Measurements from ENCODE around the gene C17orf78.

The C17orf78 gene

DNA sequence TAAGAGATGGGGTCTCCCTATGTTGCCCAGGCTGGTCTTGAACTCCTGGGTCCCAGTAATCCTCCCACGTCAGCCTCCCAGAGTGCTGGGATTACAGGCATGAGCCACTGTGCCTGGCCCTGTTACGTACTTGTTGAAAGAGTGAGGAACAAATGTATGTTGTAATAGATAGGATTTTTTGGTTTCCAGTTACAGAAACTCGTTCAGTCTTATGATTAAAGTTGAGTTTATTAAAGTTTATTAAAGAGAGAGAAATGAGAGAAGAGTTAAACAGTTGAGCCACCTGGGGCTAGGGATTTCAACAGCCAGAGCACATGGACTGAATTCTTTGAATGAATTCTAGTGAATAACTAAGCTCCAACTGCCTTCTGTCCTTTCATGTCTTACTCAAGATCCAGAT is 34.6 kb downstream of the C17orf78 start:
- H3K4me1 ChIP-seq (ENCODE audit: control insufficient read depth, low read depth, low read length), result no peaks in the 10 kb centered on the region
- peaks cover 30% of the 10 kb centered on the region for H3K36me3 ChIP-seq (ENCODE audit: control insufficient read depth, low read depth, low read length)
- no peak overlapping the region for H3K9ac ChIP-seq (ENCODE audit: low read length)
- no peaks in the 10 kb centered on the region for H3K27me3 ChIP-seq (ENCODE audit: control insufficient read depth, insufficient read depth, low read length)
- no peak overlapping the region for H3K27ac ChIP-seq (ENCODE audit: low read length)
- no peak overlapping the region for H3K4me3 ChIP-seq (ENCODE audit: low read length)
- H3K9me3 ChIP-seq (ENCODE audit: control insufficient read depth, low read depth, low read length), result no peaks in the 10 kb centered on the region

DNA sequence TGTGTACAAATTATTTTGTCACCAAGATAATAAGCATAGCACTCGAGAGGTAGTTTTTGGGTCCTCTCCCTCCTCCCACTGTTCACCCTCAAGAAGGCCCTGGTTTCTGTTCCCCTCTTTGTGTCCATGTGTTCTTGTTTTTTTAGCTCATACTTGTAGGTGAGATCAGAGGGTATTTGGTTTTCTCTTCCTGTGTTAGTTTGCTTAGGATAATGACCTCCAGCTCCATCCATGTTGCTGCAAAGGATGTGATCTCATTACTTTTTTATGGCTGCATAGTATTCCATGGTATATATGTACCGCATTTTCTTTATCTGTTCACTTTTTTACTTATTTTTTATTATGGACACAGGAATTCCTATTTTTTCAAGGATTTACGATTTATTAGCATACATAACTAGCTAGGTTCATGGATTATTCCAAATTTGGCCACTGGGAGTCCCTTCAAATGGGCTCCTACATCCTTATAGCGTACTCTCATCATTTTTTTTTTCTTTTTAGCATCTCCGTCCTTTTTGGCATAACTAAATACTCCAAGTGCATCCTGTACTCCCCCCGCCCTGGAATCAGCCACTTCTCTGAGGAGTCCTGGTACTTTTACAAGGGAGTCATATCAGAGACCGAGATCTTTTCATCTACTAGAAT is 38.2 kb downstream of the C17orf78 start:
- H3K36me3 ChIP-seq (ENCODE audit: control insufficient read depth, low read depth, low read length), result peaks cover 30% of the 10 kb centered on the region
- no peak overlapping the region for H3K4me3 ChIP-seq (ENCODE audit: low read length)
- no peaks in the 10 kb centered on the region for H3K4me1 ChIP-seq (ENCODE audit: control insufficient read depth, low read depth, low read length)
- H3K9ac ChIP-seq (ENCODE audit: low read length), result no peak overlapping the region
- no peaks in the 10 kb centered on the region for H3K27me3 ChIP-seq (ENCODE audit: control insufficient read depth, insufficient read depth, low read length)
- no peaks in the 10 kb centered on the region for H3K9me3 ChIP-seq (ENCODE audit: control insufficient read depth, low read depth, low read length)
- no peak overlapping the region for H3K27ac ChIP-seq (ENCODE audit: low read length)

DNA sequence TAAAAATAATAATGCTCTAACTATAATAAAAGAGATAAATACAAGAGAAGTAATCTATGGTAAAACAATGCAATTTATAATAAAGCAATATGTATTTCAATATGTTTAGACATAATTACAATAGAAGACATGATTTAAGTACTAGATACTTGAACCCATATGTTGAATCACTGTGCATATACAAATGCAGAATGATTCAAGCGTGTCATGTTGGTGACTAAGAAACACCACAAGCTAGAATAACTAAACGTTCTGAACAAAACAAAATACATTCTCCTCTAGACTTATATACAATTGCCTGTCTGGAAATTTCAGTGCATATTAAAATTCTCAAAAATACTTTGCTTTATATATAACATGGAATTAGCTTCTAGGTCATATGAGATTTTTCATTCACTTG is 42.1 kb downstream of the C17orf78 start:
- Histone ChIP-seq H3K4me3 (ENCODE audit: low read length) (no peak overlapping the region), H3K27me3 (ENCODE audit: control insufficient read depth, insufficient read depth, low read length) (no peaks in the 10 kb centered on the region), H3K9ac (ENCODE audit: low read length) (no peak overlapping the region), H3K27ac (ENCODE audit: low read length) (no peak overlapping the region), H3K9me3 (ENCODE audit: control insufficient read depth, low read depth, low read length) (no peaks in the 10 kb centered on the region), H3K4me1 (ENCODE audit: control insufficient read depth, low read depth, low read length) (no peaks in the 10 kb centered on the region), H3K36me3 (ENCODE audit: control insufficient read depth, low read depth, low read length) (peaks cover 23% of the 10 kb centered on the region)

DNA sequence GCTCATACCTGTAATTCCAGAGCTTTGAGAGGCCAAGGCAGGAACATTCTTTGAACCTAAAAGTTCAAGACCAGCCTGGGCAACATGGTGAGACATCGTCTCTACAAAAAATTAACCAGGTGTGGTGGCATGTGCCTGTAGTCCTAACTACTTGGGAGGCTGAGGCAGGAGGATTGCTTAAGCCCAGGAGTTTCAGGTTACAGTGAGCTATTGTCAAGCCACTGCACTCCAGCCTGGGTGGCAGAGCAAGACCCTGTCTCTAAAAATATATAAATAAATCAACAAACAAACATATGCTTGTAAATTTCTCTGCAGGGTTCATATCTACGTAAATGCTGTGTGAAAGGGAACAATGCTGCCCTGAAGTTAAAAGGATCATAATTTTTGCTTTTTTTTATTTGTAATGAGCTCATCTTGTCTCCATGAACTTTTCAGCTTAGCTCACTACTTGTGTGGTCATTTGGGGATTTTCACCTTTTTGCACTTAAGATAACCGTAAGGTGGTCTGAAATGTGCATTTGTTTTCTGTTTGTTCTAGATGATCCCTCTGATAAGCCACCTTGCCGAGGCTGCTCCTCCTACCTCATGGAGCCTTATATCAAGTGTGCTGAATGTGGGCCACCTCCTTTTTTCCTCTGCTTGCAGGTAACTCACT is 47.3 kb downstream of the C17orf78 start:
- Histone ChIP-seq H3K4me1 (ENCODE audit: control insufficient read depth, low read depth, low read length) (no peaks in the 10 kb centered on the region), H3K27me3 (ENCODE audit: control insufficient read depth, insufficient read depth, low read length) (no peaks in the 10 kb centered on the region), H3K9me3 (ENCODE audit: control insufficient read depth, low read depth, low read length) (no peaks in the 10 kb centered on the region), H3K4me3 (ENCODE audit: low read length) (no peak overlapping the region), H3K9ac (ENCODE audit: low read length) (no peak overlapping the region), H3K27ac (ENCODE audit: low read length) (no peak overlapping the region), H3K36me3 (ENCODE audit: control insufficient read depth, low read depth, low read length) (peaks cover 28% of the 10 kb centered on the region)

DNA sequence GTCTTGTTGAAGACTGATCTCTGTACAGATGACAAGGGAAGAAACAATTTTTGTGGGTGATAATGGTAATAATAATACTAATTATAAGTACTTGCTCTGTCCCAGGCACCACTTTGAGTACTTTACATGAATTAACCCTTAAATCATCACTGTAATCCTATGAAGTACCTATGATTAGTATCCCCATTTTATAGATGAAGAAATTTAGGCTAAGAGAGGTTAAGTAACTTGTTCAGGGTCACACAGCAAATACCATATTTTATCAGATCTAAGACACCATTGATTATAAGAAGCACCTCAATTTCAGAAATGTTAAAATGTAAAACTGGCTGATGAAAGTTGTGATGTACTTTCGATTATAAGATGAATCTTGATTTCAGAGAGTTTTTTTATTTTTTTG is 49.5 kb downstream of the C17orf78 start:
- H3K4me1 ChIP-seq (ENCODE audit: control insufficient read depth, low read depth, low read length), result no peaks in the 10 kb centered on the region
- no peak overlapping the region for H3K9ac ChIP-seq (ENCODE audit: low read length)
- H3K27me3 ChIP-seq (ENCODE audit: control insufficient read depth, insufficient read depth, low read length), result no peaks in the 10 kb centered on the region
- H3K4me3 ChIP-seq (ENCODE audit: low read length), result no peak overlapping the region
- H3K27ac ChIP-seq (ENCODE audit: low read length), result no peak overlapping the region
- H3K36me3 ChIP-seq (ENCODE audit: control insufficient read depth, low read depth, low read length), result peaks cover 32% of the 10 kb centered on the region
- no peaks in the 10 kb centered on the region for H3K9me3 ChIP-seq (ENCODE audit: control insufficient read depth, low read depth, low read length)

DNA sequence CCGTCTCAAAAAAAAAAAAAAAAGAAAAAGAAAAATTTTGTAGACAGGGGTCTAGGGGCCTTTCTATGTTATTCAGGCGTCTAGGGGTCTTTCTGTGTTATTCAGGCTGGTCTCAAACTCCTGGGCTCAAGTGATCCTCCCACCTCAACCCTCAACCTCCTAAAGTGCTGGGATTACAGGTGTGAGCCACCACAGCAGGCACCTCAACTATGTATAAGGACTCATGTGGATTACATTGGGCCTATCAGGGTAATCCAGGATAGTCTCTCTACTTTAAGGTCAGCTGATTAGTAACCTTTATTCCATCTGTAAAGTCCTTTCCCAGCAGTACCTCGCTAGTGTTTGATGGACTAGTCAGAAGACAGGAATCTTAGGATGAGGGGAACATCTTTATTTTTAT is 53.3 kb downstream of the C17orf78 start:
- Histone ChIP-seq H3K27me3 (ENCODE audit: control insufficient read depth, insufficient read depth, low read length) (no peaks in the 10 kb centered on the region), H3K4me3 (ENCODE audit: low read length) (no peak overlapping the region), H3K36me3 (ENCODE audit: control insufficient read depth, low read depth, low read length) (peaks cover 31% of the 10 kb centered on the region), H3K4me1 (ENCODE audit: control insufficient read depth, low read depth, low read length) (no peaks in the 10 kb centered on the region), H3K9me3 (ENCODE audit: control insufficient read depth, low read depth, low read length) (no peaks in the 10 kb centered on the region), H3K27ac (ENCODE audit: low read length) (no peak overlapping the region), H3K9ac (ENCODE audit: low read length) (no peak overlapping the region)

DNA sequence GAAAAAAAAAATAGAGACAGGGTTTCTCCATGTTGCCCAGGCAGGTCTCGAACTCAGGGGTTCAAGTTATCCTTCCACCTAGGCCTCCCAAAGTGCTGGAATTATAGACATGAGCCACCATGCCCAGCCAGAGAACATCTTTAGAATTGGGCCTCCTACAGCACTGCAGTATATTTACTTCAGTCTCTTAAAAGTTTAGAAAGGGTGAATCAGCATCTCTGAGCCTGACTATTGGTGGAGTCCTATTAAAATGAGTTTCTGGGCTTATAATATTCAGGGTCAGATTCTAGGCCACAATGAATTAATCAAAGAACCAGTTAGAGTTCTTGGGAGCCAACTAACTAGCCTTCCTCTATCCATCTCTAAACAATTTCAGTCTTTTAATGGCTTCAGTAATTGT is 53.7 kb downstream of the C17orf78 start:
- Histone ChIP-seq H3K4me3 (ENCODE audit: low read length) (no peak overlapping the region), H3K27me3 (ENCODE audit: control insufficient read depth, insufficient read depth, low read length) (no peaks in the 10 kb centered on the region), H3K4me1 (ENCODE audit: control insufficient read depth, low read depth, low read length) (no peaks in the 10 kb centered on the region), H3K36me3 (ENCODE audit: control insufficient read depth, low read depth, low read length) (peaks cover 31% of the 10 kb centered on the region), H3K27ac (ENCODE audit: low read length) (no peak overlapping the region), H3K9me3 (ENCODE audit: control insufficient read depth, low read depth, low read length) (no peaks in the 10 kb centered on the region), H3K9ac (ENCODE audit: low read length) (no peak overlapping the region)

DNA sequence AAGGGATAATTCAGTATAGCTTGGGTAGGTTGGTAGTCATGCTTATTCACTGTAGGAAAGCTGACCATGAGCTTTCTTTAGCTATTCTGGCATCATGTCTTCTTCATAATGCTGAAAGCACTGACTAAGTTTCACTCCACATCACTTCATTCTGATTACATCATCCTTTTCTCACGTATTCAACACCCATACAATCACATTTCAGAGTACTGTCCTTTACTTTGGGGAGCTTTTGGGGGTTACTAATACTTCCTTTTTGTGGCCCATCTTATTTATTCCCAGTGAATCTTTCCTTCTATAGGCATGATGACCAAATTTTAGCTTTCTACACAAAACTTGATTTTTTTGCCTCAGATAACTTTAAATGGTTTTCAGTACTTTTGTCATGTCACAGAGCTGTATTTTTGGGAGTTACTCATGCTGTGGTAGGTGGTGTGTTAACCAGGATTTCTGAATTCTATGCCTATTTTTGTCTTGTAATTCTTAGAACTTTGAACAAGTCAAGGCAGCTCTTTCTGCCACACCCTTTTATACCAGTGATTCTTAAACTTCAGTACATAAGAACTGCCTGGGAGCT is 54.4 kb downstream of the C17orf78 start:
- H3K4me3 ChIP-seq (ENCODE audit: low read length), result no peak overlapping the region
- no peak overlapping the region for H3K9ac ChIP-seq (ENCODE audit: low read length)
- H3K9me3 ChIP-seq (ENCODE audit: control insufficient read depth, low read depth, low read length), result no peaks in the 10 kb centered on the region
- H3K4me1 ChIP-seq (ENCODE audit: control insufficient read depth, low read depth, low read length), result no peaks in the 10 kb centered on the region
- no peaks in the 10 kb centered on the region for H3K27me3 ChIP-seq (ENCODE audit: control insufficient read depth, insufficient read depth, low read length)
- peaks cover 27% of the 10 kb centered on the region for H3K36me3 ChIP-seq (ENCODE audit: control insufficient read depth, low read depth, low read length)
- H3K27ac ChIP-seq (ENCODE audit: low read length), result no peak overlapping the region

DNA sequence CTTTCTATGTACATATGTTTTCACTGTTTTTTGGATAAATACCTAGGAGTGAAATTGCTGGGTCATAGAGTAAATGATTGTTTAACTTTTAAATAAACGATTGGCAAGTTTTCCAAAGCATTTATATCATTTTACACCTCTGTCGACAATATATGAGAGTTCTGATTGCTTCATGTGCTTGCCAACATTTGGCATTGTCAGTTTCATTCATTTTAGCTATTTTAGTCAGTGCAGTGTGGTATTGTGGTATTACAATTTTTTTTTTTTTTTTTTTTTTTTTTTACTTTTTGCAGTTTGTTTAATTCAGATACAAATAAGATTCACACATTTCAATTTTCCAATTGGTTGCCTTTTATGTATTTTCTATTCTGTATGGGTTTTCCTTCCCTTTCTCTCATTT is 56.9 kb downstream of the C17orf78 start:
- Histone ChIP-seq H3K27me3 (ENCODE audit: control insufficient read depth, insufficient read depth, low read length) (no peaks in the 10 kb centered on the region), H3K27ac (ENCODE audit: low read length) (no peak overlapping the region), H3K9ac (ENCODE audit: low read length) (no peak overlapping the region), H3K9me3 (ENCODE audit: control insufficient read depth, low read depth, low read length) (no peaks in the 10 kb centered on the region), H3K4me3 (ENCODE audit: low read length) (no peak overlapping the region), H3K36me3 (ENCODE audit: control insufficient read depth, low read depth, low read length) (peaks cover 8% of the 10 kb centered on the region), H3K4me1 (ENCODE audit: control insufficient read depth, low read depth, low read length) (no peaks in the 10 kb centered on the region)

DNA sequence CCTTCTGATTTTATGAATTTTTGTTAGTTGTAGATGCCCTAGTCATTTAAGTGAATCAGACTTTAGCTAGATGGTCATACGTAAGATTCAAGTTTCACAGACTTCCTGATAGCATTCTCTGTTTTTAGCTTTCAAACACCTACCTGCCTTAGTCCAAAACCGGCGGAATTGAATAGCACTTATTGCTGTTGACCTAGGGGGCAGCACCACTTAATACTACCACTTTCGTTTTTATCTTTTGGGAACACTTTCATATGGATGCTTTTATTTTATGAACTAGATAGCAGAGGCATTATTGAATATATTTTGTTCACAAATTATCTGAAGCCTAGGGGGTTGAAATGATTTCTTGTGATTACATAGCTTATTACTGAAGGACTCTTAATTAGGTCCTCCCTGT is 62.4 kb downstream of the C17orf78 start:
- no peaks in the 10 kb centered on the region for H3K9me3 ChIP-seq (ENCODE audit: control insufficient read depth, low read depth, low read length)
- no peak overlapping the region for H3K9ac ChIP-seq (ENCODE audit: low read length)
- no peaks in the 10 kb centered on the region for H3K4me1 ChIP-seq (ENCODE audit: control insufficient read depth, low read depth, low read length)
- H3K36me3 ChIP-seq (ENCODE audit: control insufficient read depth, low read depth, low read length), result peaks cover 25% of the 10 kb centered on the region
- H3K27ac ChIP-seq (ENCODE audit: low read length), result no peak overlapping the region
- no peak overlapping the region for H3K4me3 ChIP-seq (ENCODE audit: low read length)
- H3K27me3 ChIP-seq (ENCODE audit: control insufficient read depth, insufficient read depth, low read length), result no peaks in the 10 kb centered on the region

DNA sequence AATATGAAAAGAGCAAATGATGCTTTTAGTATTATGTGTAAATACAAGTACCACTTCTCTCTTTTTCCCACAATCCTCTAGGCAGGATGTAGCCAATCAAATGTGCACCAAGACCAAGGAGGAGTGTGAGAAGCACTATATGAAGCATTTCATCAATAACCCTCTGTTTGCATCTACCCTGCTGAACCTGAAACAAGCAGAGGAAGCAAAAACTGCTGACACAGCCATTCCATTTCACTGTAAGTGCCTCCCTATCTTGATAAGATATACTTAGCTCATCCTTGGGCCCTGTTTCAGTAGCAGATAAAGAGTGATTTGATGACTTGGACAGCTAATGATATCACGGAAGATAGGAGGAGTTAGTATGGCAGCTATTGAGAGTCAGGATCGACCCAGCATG is 64.6 kb downstream of the C17orf78 start:
- Histone ChIP-seq H3K4me3 (ENCODE audit: low read length) (no peak overlapping the region), H3K27me3 (ENCODE audit: control insufficient read depth, insufficient read depth, low read length) (no peaks in the 10 kb centered on the region), H3K36me3 (ENCODE audit: control insufficient read depth, low read depth, low read length) (peaks cover 34% of the 10 kb centered on the region), H3K27ac (ENCODE audit: low read length) (no peak overlapping the region), H3K9me3 (ENCODE audit: control insufficient read depth, low read depth, low read length) (no peaks in the 10 kb centered on the region), H3K4me1 (ENCODE audit: control insufficient read depth, low read depth, low read length) (no peaks in the 10 kb centered on the region), H3K9ac (ENCODE audit: low read length) (no peak overlapping the region)

Measured in iPS-18a (cell line).